Measurements from ENCODE around the gene KCNV2.

GRCh38 chr9:2729003-2729402, 11.7 kb downstream of the KCNV2 start:
- no peak for TF ChIP-seq POLR2AphosphoS5 (IDR thresholded peaks at IDR 0.05; ENCODE audit: borderline replicate concordance, low read depth, low read length)
- no peak for TF ChIP-seq EZH2 (IDR thresholded peaks at IDR 0.05)
- TF ChIP-seq FOXP2 (optimal IDR thresholded peaks at IDR 0.05; ENCODE audit: control extremely low read depth, extremely low read length, insufficient read depth) = no peak

All from SK-N-MC (cell line).